Stimulated activated CD4-positive, alpha-beta T cell treated with anti-CD3 and anti-CD28 coated beads, Interleukin-1b, Interleukin-23, amount 100 ng/mL, for 24 hours (primary cell): Measurements from ENCODE around the gene FFAR2.
"Not testable (repeated sequence)": the region's sequence is repeated elsewhere in the genome, so short reads cannot be mapped to it uniquely, and the experiment has no call there.

Experiments used
- DNase-seq, 4 experiments: peaks; one replicate each; pipeline ENCODE4 v3.0.0-alpha.2; 2020; ENCODE audit warnings: low read depth in 4 of 4, low spot score in 1 of 4

Gene FFAR2

GRCh38 chr19:35447606-35448469 lies at the start of gene FFAR2:
Gene FFAR2, plus strand, starts transcription at chr19:35448257. Its CDS starts 1,458 bp downstream, at chr19:35449715.
- no peak for DNase-seq

- no peak for DNase-seq
These were observed 49.5 kb upstream of the FFAR2 start for GRCh38 chr19:35398570-35398969.

GRCh38 chr19:35399231-35399630 lies 48.8 kb upstream of the FFAR2 start:
- no peak for DNase-seq

GRCh38 chr19:35399948-35400772 lies 47.9 kb upstream of the FFAR2 start:
- no peak for DNase-seq

GRCh38 chr19:35400773-35401100 lies 47.3 kb upstream of the FFAR2 start:
- no peak for DNase-seq

- DNase-seq, result not testable (repeated sequence)
These were observed 46.6 kb upstream of the FFAR2 start for GRCh38 chr19:35401416-35401815.

GRCh38 chr19:35403116-35403760 lies 44.8 kb upstream of the FFAR2 start:
- no peak for DNase-seq

GRCh38 chr19:35404879-35405622 lies 43.0 kb upstream of the FFAR2 start:
- peak in 2 of 4 experiments; percentile 3 to 61 for DNase-seq

- DNase-seq, result no peak
These were observed 40.4 kb upstream of the FFAR2 start for GRCh38 chr19:35407619-35408018.

GRCh38 chr19:35408284-35409171 lies 39.5 kb upstream of the FFAR2 start:
- no peak for DNase-seq

- DNase-seq, result no peak
These were observed 38.9 kb upstream of the FFAR2 start for GRCh38 chr19:35409191-35409590.

GRCh38 chr19:35410487-35410886 lies 37.6 kb upstream of the FFAR2 start:
- DNase-seq, result no peak

- no peak for DNase-seq
These were observed 33.6 kb upstream of the FFAR2 start for GRCh38 chr19:35414442-35414841.

GRCh38 chr19:35416331-35416730 lies 31.7 kb upstream of the FFAR2 start:
- no peak for DNase-seq

- DNase-seq, result no peak
These were observed 30.8 kb upstream of the FFAR2 start for GRCh38 chr19:35417278-35417677.

GRCh38 chr19:35417713-35418534 lies 30.1 kb upstream of the FFAR2 start:
- DNase-seq, result no peak

GRCh38 chr19:35419046-35419445 lies 29.0 kb upstream of the FFAR2 start:
- DNase-seq, result no peak

GRCh38 chr19:35419805-35420204 lies 28.3 kb upstream of the FFAR2 start:
- no peak for DNase-seq

- DNase-seq, result no peak
These were observed 26.7 kb upstream of the FFAR2 start for GRCh38 chr19:35421362-35421761.
